Nephron (organoid): Measurements from ENCODE around the gene AP3M1.

Source experiments
- H3K27ac Mint-ChIP-seq, 3 experiments: 2 replicates each; pipeline ENCODE4 v1.8.0; 2020; ENCODE audit warnings: mixed read lengths in 3 of 3, mild to moderate bottlenecking in 2 of 3, moderate library complexity in 1 of 3
- H3K27me3 Mint-ChIP-seq: 2 replicates; pipeline ENCODE4 v1.8.0; 2021; ENCODE audit warnings: low read depth, mild to moderate bottlenecking, moderate library complexity, mixed read lengths
- H3K36me3 Mint-ChIP-seq: 2 replicates; pipeline ENCODE4 v1.8.0; 2020; ENCODE audit warnings: low read depth, mixed read lengths
- H3K4me1 Mint-ChIP-seq: 2 replicates; pipeline ENCODE4 v1.8.0; 2020; ENCODE audit warnings: mixed read lengths
- H3K4me3 Mint-ChIP-seq, 3 experiments: 2 replicates each; pipeline ENCODE4 v1.8.0; 2020; ENCODE audit warnings: mild to moderate bottlenecking in 3 of 3, mixed read lengths in 3 of 3, moderate library complexity in 2 of 3
- H3K9me3 Mint-ChIP-seq: 2 replicates; pipeline ENCODE4 v1.8.0; 2020; ENCODE audit warnings: mixed read lengths
- CTCF ChIP-seq, 3 experiments: fragments of 200-600 bp; sonication (generic); IDR thresholded peaks; one replicate each; pipeline ENCODE4 v1.5.0; 2021; ENCODE audit warnings: antibody characterized with exemption in 3 of 3; ENCODE audit not compliant: unreplicated experiment in 3 of 3

Gene AP3M1

GRCh38 chr10:74165530-74165901 lies 14.9 kb upstream of the AP3M1 start:
- H3K36me3 Mint-ChIP-seq, result no peaks in the 10 kb centered on the region
- H3K9me3 Mint-ChIP-seq, result no peaks in the 10 kb centered on the region
- H3K27me3 Mint-ChIP-seq, result no peaks in the 10 kb centered on the region
- TF ChIP-seq CTCF (IDR thresholded peaks at IDR 0.05; ENCODE audit: unreplicated experiment in 3 of 3), result no peak
- H3K4me1 Mint-ChIP-seq, result peaks cover 13% of the 10 kb centered on the region
- H3K27ac Mint-ChIP-seq, result no peak overlapping the region
- H3K4me3 Mint-ChIP-seq, result no peak overlapping the region

- Mint-ChIP-seq H3K36me3 (no peaks in the 10 kb centered on the region), H3K27me3 (no peaks in the 10 kb centered on the region), H3K4me1 (peaks cover 13% of the 10 kb centered on the region), H3K9me3 (no peaks in the 10 kb centered on the region), H3K4me3 (no peak overlapping the region), H3K27ac (peak overlapping the region; percentile 41 to 79 (median 60))
- no peak for TF ChIP-seq CTCF (IDR thresholded peaks at IDR 0.05; ENCODE audit: unreplicated experiment in 3 of 3)
Observed at GRCh38 chr10:74164716-74165529, 14.3 kb upstream of the AP3M1 start.

- H3K4me1 Mint-ChIP-seq, result peaks cover 6% of the 10 kb centered on the region
- no peak overlapping the region for H3K4me3 Mint-ChIP-seq
- no peak for TF ChIP-seq CTCF (IDR thresholded peaks at IDR 0.05; ENCODE audit: unreplicated experiment in 3 of 3)
- peak overlapping the region in 2 of 3 experiments; percentile 58 to 68 for H3K27ac Mint-ChIP-seq
- no peaks in the 10 kb centered on the region for H3K9me3 Mint-ChIP-seq
- H3K27me3 Mint-ChIP-seq, result no peaks in the 10 kb centered on the region
- no peaks in the 10 kb centered on the region for H3K36me3 Mint-ChIP-seq
Observed at GRCh38 chr10:74163319-74164068, 12.9 kb upstream of the AP3M1 start.

- no peaks in the 10 kb centered on the region for H3K27me3 Mint-ChIP-seq
- no peak overlapping the region for H3K27ac Mint-ChIP-seq
- no peaks in the 10 kb centered on the region for H3K36me3 Mint-ChIP-seq
- H3K4me3 Mint-ChIP-seq, result no peak overlapping the region
- H3K4me1 Mint-ChIP-seq, result peaks cover 19% of the 10 kb centered on the region
- no peak for TF ChIP-seq CTCF (IDR thresholded peaks at IDR 0.05; ENCODE audit: unreplicated experiment in 3 of 3)
- H3K9me3 Mint-ChIP-seq, result no peaks in the 10 kb centered on the region
Observed at GRCh38 chr10:74160013-74160412, 9.4 kb upstream of the AP3M1 start.

GRCh38 chr10:74156919-74157289 lies 6.3 kb upstream of the AP3M1 start:
- peak overlapping the region in 2 of 3 experiments; percentile 7 to 15 for H3K27ac Mint-ChIP-seq
- peaks cover 35% of the 10 kb centered on the region for H3K4me1 Mint-ChIP-seq
- no peaks in the 10 kb centered on the region for H3K9me3 Mint-ChIP-seq
- H3K27me3 Mint-ChIP-seq, result no peaks in the 10 kb centered on the region
- no peaks in the 10 kb centered on the region for H3K36me3 Mint-ChIP-seq
- no peak overlapping the region for H3K4me3 Mint-ChIP-seq
- no peak for TF ChIP-seq CTCF (IDR thresholded peaks at IDR 0.05; ENCODE audit: unreplicated experiment in 3 of 3)
